GM12878 (cell line): ENCODE results near the gene MYL12B. TPM values are rescaled to one million over a fixed set of nuclear protein-coding genes. Genes with fewer than 3 reads are reported as not detected.

Source experiments
- ATAC-seq: fragments of 200-7000 bp; cut with Tn5 transposase; 3 replicates; pipeline ENCODE4 v1.9.1; 2020; ENCODE audit warnings: mild to moderate bottlenecking, moderate library complexity
- BruUV-seq: library from RNA; stranded (reverse); fragments of 400-500 nt; replicated peaks from 2 replicates; lab custom pipeline; 2021; lab: Mats Ljungman, UMichigan
- CTCF ChIA-PET: fragments of 300-600 bp; sonication (Branson Sonifier 250); formaldehyde crosslinking; extraction: SDS; loops from one replicate; lab custom pipeline; 2021; ENCODE audit warnings: inconsistent platforms; lab: Yijun Ruan, JAX
- POLR2A ChIA-PET: fragments of 350-600 bp; formaldehyde crosslinking; extraction: SDS; loops from one replicate; lab custom pipeline; 2021; ENCODE audit warnings: inconsistent platforms; lab: Charles Lee
- RAD21 ChIA-PET: fragments of 300-600 bp; sonication (Branson Sonifier 250); formaldehyde crosslinking; loops from one replicate; lab custom pipeline; 2023; ENCODE audit warnings: antibody characterized with exemption; ENCODE audit not compliant: unreplicated experiment; lab: Charles Lee
- SMC1A ChIA-PET: fragments of 300-600 bp; sonication (Branson Sonifier 250); formaldehyde crosslinking; loops from one replicate; lab custom pipeline; 2023; ENCODE audit not compliant: unreplicated experiment, uncharacterized antibody; lab: Charles Lee
- DNase-seq: peaks from one replicate; pipeline ENCODE4 v3.0.0-alpha.2; 2011; ENCODE audit warnings: low read depth, low spot score
- FAIRE-seq: peaks from 3 replicates; lab custom pipeline; 2011; peaks lifted over from hg19 to GRCh38; lab: Jason Lieb, UNC
- H2AFZ ChIP-seq: 2 replicates; pipeline ENCODE4 v1.6.0; 2011; ENCODE audit warnings: low read depth, low read length, control low read depth; ENCODE audit not compliant: control insufficient read depth
- H3K27ac ChIP-seq: 2 replicates; pipeline ENCODE4 v1.5.1; 2011; ENCODE audit warnings: control low read depth; ENCODE audit not compliant: control insufficient read depth, insufficient read depth
- H3K27me3 ChIP-seq, 2 experiments: replicated peaks in 1 of 2; 2 replicates each; pipeline versions ENCODE4 v1.6.0 to v1.6.1; 2011; ENCODE audit warnings: low read length in 1 of 2; ENCODE audit not compliant: control insufficient read depth in 2 of 2, insufficient read depth in 2 of 2
- H3K36me3 ChIP-seq, 2 experiments: 2 replicates each; pipeline ENCODE4 v1.5.1; 2011; ENCODE audit warnings: low read length in 1 of 2; ENCODE audit not compliant: control insufficient read depth in 2 of 2, insufficient read depth in 2 of 2
- H3K4me1 ChIP-seq: 2 replicates; pipeline ENCODE4 v1.6.1; 2011; ENCODE audit warnings: mild to moderate bottlenecking, low read length, moderate library complexity, mixed read lengths; ENCODE audit not compliant: control insufficient read depth, insufficient read depth
- H3K4me2 ChIP-seq: 2 replicates; pipeline ENCODE4 v1.6.0; 2011; ENCODE audit warnings: control low read depth; ENCODE audit not compliant: control insufficient read depth, insufficient read depth
- H3K4me3 ChIP-seq: fragments of 200-600 bp; sonication (generic); 2 replicates; pipeline ENCODE4 v1.5.1; 2016
- H3K79me2 ChIP-seq: 2 replicates; pipeline ENCODE4 v1.6.0; 2011; ENCODE audit warnings: low read length; ENCODE audit not compliant: control insufficient read depth, insufficient read depth
- H3K9ac ChIP-seq: 2 replicates; pipeline ENCODE4 v1.8.0; 2011; ENCODE audit warnings: low read length, control low read depth, mixed read lengths; ENCODE audit not compliant: control insufficient read depth, insufficient read depth
- H3K9me3 ChIP-seq: replicated peaks from 3 replicates; pipeline ENCODE4 v1.5.1; 2011; ENCODE audit warnings: mild to moderate bottlenecking, low read length; ENCODE audit not compliant: control insufficient read depth, insufficient read depth
- H4K20me1 ChIP-seq: 2 replicates; pipeline ENCODE4 v1.6.0; 2011; ENCODE audit not compliant: control insufficient read depth, insufficient read depth
- ATF7 ChIP-seq: fragments of 450-650 bp; IDR thresholded peaks from 2 replicates; pipeline ENCODE4 v1.6.1; 2016; ENCODE audit warnings: low read depth, mild to moderate bottlenecking
- BCL11A ChIP-seq: IDR thresholded peaks from 2 replicates; pipeline ENCODE4 v1.6.1; 2011; ENCODE audit warnings: low read depth, low read length
- CREM ChIP-seq: IDR thresholded peaks from 2 replicates; pipeline ENCODE4 v1.6.1; 2014; ENCODE audit warnings: antibody characterized with exemption, low read depth
- EP300 ChIP-seq, 2 experiments: fragments of 150-350 bp in 1 of 2; IDR thresholded peaks; 2 replicates each; pipeline ENCODE4 v1.6.1; 2011 to 2012; ENCODE audit warnings: low read depth in 2 of 2, low read length in 2 of 2, borderline replicate concordance in 1 of 2, improper control_type of control experiment in 1 of 2, inconsistent platforms in 1 of 2; ENCODE audit not compliant: control insufficient read depth in 1 of 2
- ETV6 ChIP-seq, 2 experiments: fragments of 450-650 bp in 1 of 2; IDR thresholded peaks in 1 of 2; conservative IDR thresholded peaks in 1 of 2; 2 replicates each; pipeline ENCODE4 v1.6.1; 2014; ENCODE audit warnings: antibody characterized with exemption in 1 of 2, borderline replicate concordance in 1 of 2, low read depth in 1 of 2, mild to moderate bottlenecking in 1 of 2, moderate library complexity in 1 of 2
- FOXM1 ChIP-seq: IDR thresholded peaks from 2 replicates; pipeline ENCODE4 v1.6.1; 2012; ENCODE audit warnings: low read depth, mild to moderate bottlenecking, inconsistent platforms, low read length, moderate library complexity
- IKZF1 ChIP-seq: fragments of 450-650 bp; conservative IDR thresholded peaks from 2 replicates; pipeline ENCODE4 v1.6.1; 2017; ENCODE audit warnings: antibody characterized with exemption, mild to moderate bottlenecking
- IKZF2 ChIP-seq, 2 experiments: fragments of 450-650 bp; IDR thresholded peaks; 2 replicates each; pipeline ENCODE4 v1.6.1; 2017; ENCODE audit warnings: mild to moderate bottlenecking in 2 of 2, moderate library complexity in 2 of 2
- MEF2B ChIP-seq: fragments of 450-650 bp; IDR thresholded peaks from 2 replicates; pipeline ENCODE4 v1.6.1; 2018; ENCODE audit warnings: mild to moderate bottlenecking, moderate library complexity; ENCODE audit not compliant: partially characterized antibody, poor library complexity, severe bottlenecking
- MTA2 ChIP-seq: fragments of 450-650 bp; IDR thresholded peaks from 2 replicates; pipeline ENCODE4 v1.6.1; 2016; ENCODE audit warnings: low read depth, mild to moderate bottlenecking, moderate library complexity
- NFIC ChIP-seq: IDR thresholded peaks from 2 replicates; pipeline ENCODE4 v1.6.1; 2012; ENCODE audit warnings: low read depth, mild to moderate bottlenecking, inconsistent platforms, low read length, moderate library complexity
- PML ChIP-seq: IDR thresholded peaks from 2 replicates; pipeline ENCODE4 v1.6.1; 2012; ENCODE audit warnings: low read length, inconsistent platforms
- RELB ChIP-seq: fragments of 450-650 bp; IDR thresholded peaks from 2 replicates; pipeline ENCODE4 v1.6.1; 2017; ENCODE audit warnings: low read depth, mild to moderate bottlenecking, moderate library complexity
- SKIL ChIP-seq: fragments of 450-650 bp; IDR thresholded peaks from 2 replicates; pipeline ENCODE4 v1.6.1; 2017; ENCODE audit warnings: mild to moderate bottlenecking, low read depth, inconsistent platforms; ENCODE audit not compliant: poor library complexity, severe bottlenecking
- WRNIP1 ChIP-seq: IDR thresholded peaks from 2 replicates; pipeline ENCODE4 v1.6.1; 2011; ENCODE audit warnings: low read depth, low read length, improper control_type of control experiment, borderline replicate concordance
- WGBS: methylation state at CpG from one replicate; pipeline ENCODE4 v1.1.6; 2016; ENCODE audit warnings: low lambda C conversion rate; ENCODE audit not compliant: insufficient replicate concordance, insufficient coverage; ENCODE audit errors: missing lambda C conversion rate; 5-methylcytosine and 5-hydroxymethylcytosine counted together
- in situ Hi-C: fragments of 300-500 bp; cut with MboI; formaldehyde crosslinking; loops from 9 replicates; pipeline ENCODE4 v1.14.3; 2018; ENCODE audit warnings: mixed read lengths
- intact Hi-C: fragments of 100-400 bp; cut with micrococcal nuclease; formaldehyde crosslinking; loops from one replicate; pipeline ENCODE4 v1.14.2; 2022; ENCODE audit not compliant: unreplicated experiment
- polyA plus RNA-seq, 11 experiments: library from polyadenylated mRNA; depleted of rRNA in 4 of 11; unstranded in 6 of 11; stranded (reverse) in 5 of 11; fragments of >200 nt; fragmentation: Nextera tagmentation in 4 of 11; fragmentation: Illumina TruSeq in 1 of 11; extraction: Ambion mirVana in 4 of 11; extraction: Trizol in 1 of 11; gene quantifications; 1 replicate in 1 of 11; 2 replicates in 10 of 11; pipeline versions ENCODE4 v1.2.1 to v1.2.3, GENCODE V29; 2011 to 2016; ENCODE audit warnings: inconsistent platforms in 2 of 11, missing spikeins in 2 of 11, low read depth in 1 of 11
- total RNA-seq, 4 experiments: library from RNA; depleted of rRNA in 3 of 4; stranded (reverse); fragments of >200 nt in 3 of 4; fragmentation: Illumina TruSeq in 1 of 4; extraction: Trizol in 1 of 4; gene quantifications; 2 replicates each; pipeline versions ENCODE4 v1.2.1 to v1.2.3, GENCODE V29; 2013 to 2021

MYL12B gene
- total and polyA plus RNA-seq, 10 of the 15 experiments (the other 5 are each of a cell fraction or from before 2014, with no cell fraction given), result 179 to 739 (median 400) TPM

- peak in 1 of 2 experiments; percentile 66; a peak in 1 of 4 replicates for TF ChIP-seq ETV6 (conservative IDR thresholded peaks at IDR 0.05 in 1 of 2, IDR thresholded peaks at IDR 0.05 in 1 of 2; ENCODE audit: borderline replicate concordance in 1 of 2, low read depth in 1 of 2)
- 0 out of 2 replicates have a peak, but pooled peaks have one; percentile 12 for TF ChIP-seq BCL11A
- peak; percentile 30; the same call in 1 of the 2 replicates for TF ChIP-seq FOXM1
- TF ChIP-seq ATF7, result peak; percentile 47; the same call in 1 of the 2 replicates
- TF ChIP-seq IKZF1, result 0 out of 2 replicates have a peak, but pooled peaks have one; percentile 21
These were observed 15.8 kb downstream of the MYL12B start (continued) for GRCh38 chr18:3277643-3278213.

- Histone ChIP-seq H2AFZ (no peak overlapping the region), H3K27ac (peak overlapping the region; percentile 61), H3K9ac (no peak overlapping the region), H3K9me3 (no peaks in the 10 kb centered on the region), H4K20me1 (no peaks in the 10 kb centered on the region), H3K4me2 (peak overlapping the region; percentile 49), H3K4me1 (peaks cover 24% of the 10 kb centered on the region), H3K79me2 (no peaks in the 10 kb centered on the region), H3K36me3 (peaks cover under 1 to 15% of the 10 kb centered on the region in 2 experiments), H3K27me3 (no peaks in the 10 kb centered on the region), H3K4me3 (no peak overlapping the region)
- POLR2A ChIA-PET, result interaction anchor here (0.5 to 0.8 kb wide), 5 partner anchors 17 to 1176 kb away, joined by 3 read pairs; no protein-coding TSS in a partner anchor
- CTCF ChIA-PET, result interaction anchor here (0.8 to 11.4 kb wide), 19 partner anchors 13 to 716 kb away, joined by 3 to 204 read pairs (median 5); no protein-coding TSS in a partner anchor
- 57% methylated on average over 14 of the region's 14 CpGs for WGBS
- intact Hi-C loops (loop anchor here (2.0 to 10.0 kb wide), 3 partner anchors 307 to 715 kb away; no protein-coding TSS in a partner anchor), in situ Hi-C loops (loop anchor here (5.0 to 10.0 kb wide), 4 partner anchors 173 to 1775 kb away; partner anchors contain the start of gene TGIF1)
- BruUV-seq, result no TSS peak
- RAD21 ChIA-PET, result interaction anchor here (0.6 to 8.8 kb wide), 18 partner anchors 15 to 1779 kb away, joined by 3 to 76 read pairs (median 7); partner anchors contain the start of gene MYL12B
- peak; percentile 80 for FAIRE-seq
- SMC1A ChIA-PET, result interaction anchor here (0.6 to 3.4 kb wide), 24 partner anchors 10 to 1777 kb away, joined by 3 to 36 read pairs (median 4); partner anchors contain the start of genes MYL12A and MYL12B
- ATAC-seq, result peak; percentile 81
- DNase-seq, result no peak
- peak; percentile 65 for TF ChIP-seq MEF2B
- TF ChIP-seq PML, result peak; percentile 73; the same call in 1 of the 2 replicates
- TF ChIP-seq WRNIP1, result no peak
- TF ChIP-seq NFIC, result peak; percentile 86; the same call in 1 of the 2 replicates
- peak in 1 of 2 experiments; percentile 70; a peak in 1 of 4 replicates for TF ChIP-seq EP300 (IDR thresholded peaks at IDR 0.05; ENCODE audit: borderline replicate concordance in 1 of 2, control insufficient read depth in 1 of 2, low read depth in 2 of 2, low read length in 2 of 2)
- TF ChIP-seq CREM, result peak; percentile 29; the same call in 1 of the 2 replicates
- TF ChIP-seq IKZF2 (IDR thresholded peaks at IDR 0.05), result peak; percentile 74 to 76; a peak in 2 of 4 replicates
- TF ChIP-seq RELB, result peak; percentile 71
- peak; percentile 66 for TF ChIP-seq SKIL
- TF ChIP-seq MTA2, result peak; percentile 70; the same call in 1 of the 2 replicates
These were observed 17.6 kb downstream of the MYL12B start for GRCh38 chr18:3279201-3280185.
